GM12878 (cell line): Measurements from ENCODE around the gene COQ3. TPM values are rescaled to one million over a fixed set of nuclear protein-coding genes. Genes with fewer than 3 reads are reported as not detected.

Source experiments
- ASH2L ChIP-seq: fragments of 300-600, 200-600 bp; sonication (generic); IDR thresholded peaks from 2 replicates; pipeline ENCODE4 v1.6.1; 2017; ENCODE audit warnings: low read depth, mild to moderate bottlenecking, borderline replicate concordance
- CBFB ChIP-seq: IDR thresholded peaks from 2 replicates; pipeline ENCODE4 v1.6.1; 2016; ENCODE audit warnings: antibody characterized with exemption, low read depth
- CBX3 ChIP-seq: fragments of 200-600 bp; sonication (generic); IDR thresholded peaks from 2 replicates; pipeline ENCODE4 v1.6.1; 2016; ENCODE audit warnings: low read depth, borderline replicate concordance
- ETV6 ChIP-seq, 2 experiments: fragments of 450-650 bp in 1 of 2; IDR thresholded peaks in 1 of 2; conservative IDR thresholded peaks in 1 of 2; 2 replicates each; pipeline ENCODE4 v1.6.1; 2014; ENCODE audit warnings: antibody characterized with exemption in 1 of 2, borderline replicate concordance in 1 of 2, low read depth in 1 of 2, mild to moderate bottlenecking in 1 of 2, moderate library complexity in 1 of 2
- EZH2 ChIP-seq: IDR thresholded peaks from 2 replicates; pipeline ENCODE4 v1.6.1; 2012; ENCODE audit warnings: low read depth, mild to moderate bottlenecking, control low read depth, inconsistent platforms, low read length, borderline replicate concordance; ENCODE audit not compliant: control insufficient read depth
- FOXK2 ChIP-seq: fragments of 450-650 bp; IDR thresholded peaks from 2 replicates; pipeline ENCODE4 v1.6.1; 2017; ENCODE audit warnings: mild to moderate bottlenecking, moderate library complexity
- HCFC1 ChIP-seq: fragments of 150-350 bp; IDR thresholded peaks from 2 replicates; pipeline ENCODE4 v1.6.1; 2014; ENCODE audit warnings: low read length
- IKZF1 ChIP-seq: fragments of 450-650 bp; conservative IDR thresholded peaks from 2 replicates; pipeline ENCODE4 v1.6.1; 2017; ENCODE audit warnings: antibody characterized with exemption, mild to moderate bottlenecking
- JUNB ChIP-seq: IDR thresholded peaks from 2 replicates; pipeline ENCODE4 v1.6.1; 2016; ENCODE audit warnings: antibody characterized with exemption, mild to moderate bottlenecking
- JUND ChIP-seq: IDR thresholded peaks from 2 replicates; pipeline ENCODE4 v1.6.1; 2012; ENCODE audit warnings: low read depth, mild to moderate bottlenecking, low read length, improper control_type of control experiment, moderate library complexity
- LARP7 ChIP-seq: fragments of 450-650 bp; IDR thresholded peaks from 2 replicates; pipeline ENCODE4 v1.6.1; 2017; ENCODE audit warnings: mild to moderate bottlenecking
- MEF2A ChIP-seq: IDR thresholded peaks from 2 replicates; pipeline ENCODE4 v1.6.1; 2011; ENCODE audit warnings: low read depth, mild to moderate bottlenecking, low read length, moderate library complexity; ENCODE audit not compliant: insufficient read depth
- MEF2B ChIP-seq: fragments of 450-650 bp; IDR thresholded peaks from 2 replicates; pipeline ENCODE4 v1.6.1; 2018; ENCODE audit warnings: mild to moderate bottlenecking, moderate library complexity; ENCODE audit not compliant: partially characterized antibody, poor library complexity, severe bottlenecking
- MTA2 ChIP-seq: fragments of 450-650 bp; IDR thresholded peaks from 2 replicates; pipeline ENCODE4 v1.6.1; 2016; ENCODE audit warnings: low read depth, mild to moderate bottlenecking, moderate library complexity
- NR2F1 ChIP-seq: fragments of 450-650 bp; conservative IDR thresholded peaks from 2 replicates; pipeline ENCODE4 v1.6.1; 2017; ENCODE audit warnings: mild to moderate bottlenecking
- PAX8 ChIP-seq: fragments of 450-650 bp; IDR thresholded peaks from 2 replicates; pipeline ENCODE4 v1.6.1; 2017; ENCODE audit warnings: mild to moderate bottlenecking, moderate library complexity
- POLR2A ChIP-seq: IDR thresholded peaks from 2 replicates; pipeline ENCODE4 v1.6.1; 2011; ENCODE audit warnings: low read depth, mild to moderate bottlenecking, low read length
- RAD21 ChIP-seq: IDR thresholded peaks from 2 replicates; pipeline ENCODE4 v1.6.1; 2011; ENCODE audit warnings: mild to moderate bottlenecking, low read depth, low read length, moderate library complexity; ENCODE audit not compliant: insufficient read depth
- RCOR1 ChIP-seq: conservative IDR thresholded peaks from 2 replicates; pipeline ENCODE4 v1.6.1; 2012; ENCODE audit warnings: low read depth, low read length, improper control_type of control experiment
- RFX5 ChIP-seq: IDR thresholded peaks from 2 replicates; pipeline ENCODE4 v1.6.1; 2011; ENCODE audit warnings: low read depth, low read length, improper control_type of control experiment
- SIX5 ChIP-seq: IDR thresholded peaks from 2 replicates; pipeline ENCODE4 v1.6.1; 2011; ENCODE audit warnings: mild to moderate bottlenecking, low read depth, low read length, moderate library complexity; ENCODE audit not compliant: severe bottlenecking
- SREBF1 ChIP-seq: IDR thresholded peaks from 2 replicates; pipeline ENCODE4 v1.6.1; 2012; ENCODE audit warnings: mild to moderate bottlenecking, low read length
- STAT3 ChIP-seq: IDR thresholded peaks from 2 replicates; pipeline ENCODE4 v1.6.1; 2011; ENCODE audit warnings: low read depth, low read length, improper control_type of control experiment
- WRNIP1 ChIP-seq: IDR thresholded peaks from 2 replicates; pipeline ENCODE4 v1.6.1; 2011; ENCODE audit warnings: low read depth, low read length, improper control_type of control experiment, borderline replicate concordance
- ZBED1 ChIP-seq: IDR thresholded peaks from 2 replicates; pipeline ENCODE4 v1.6.1; 2016; ENCODE audit warnings: borderline replicate concordance
- ZSCAN29 ChIP-seq: fragments of 450-650 bp; IDR thresholded peaks from 2 replicates; pipeline ENCODE4 v1.6.1; 2017; ENCODE audit warnings: mild to moderate bottlenecking, moderate library complexity
- polyA plus RNA-seq, 11 experiments: library from polyadenylated mRNA; depleted of rRNA in 4 of 11; unstranded in 6 of 11; stranded (reverse) in 5 of 11; fragments of >200 nt; fragmentation: Nextera tagmentation in 4 of 11; fragmentation: Illumina TruSeq in 1 of 11; extraction: Ambion mirVana in 4 of 11; extraction: Trizol in 1 of 11; gene quantifications; 1 replicate in 1 of 11; 2 replicates in 10 of 11; pipeline versions ENCODE4 v1.2.1 to v1.2.3, GENCODE V29; 2011 to 2016; ENCODE audit warnings: inconsistent platforms in 2 of 11, missing spikeins in 2 of 11, low read depth in 1 of 11
- total RNA-seq, 4 experiments: library from RNA; depleted of rRNA in 3 of 4; stranded (reverse); fragments of >200 nt in 3 of 4; fragmentation: Illumina TruSeq in 1 of 4; extraction: Trizol in 1 of 4; gene quantifications; 2 replicates each; pipeline versions ENCODE4 v1.2.1 to v1.2.3, GENCODE V29; 2013 to 2021
- TF ChIP-seq, protein P1 (sequence below): fragments of 450-650 bp; IDR thresholded peaks from 2 replicates; pipeline ENCODE4 v1.6.1; 2017; ENCODE audit warnings: mild to moderate bottlenecking, moderate library complexity
- TF ChIP-seq, protein P2 (sequence below): IDR thresholded peaks from 2 replicates; pipeline ENCODE4 v1.6.1; 2011; ENCODE audit warnings: borderline replicate concordance, low read depth, mild to moderate bottlenecking, moderate library complexity, mixed read lengths, low read length; ENCODE audit not compliant: insufficient read depth; ENCODE audit errors: extremely low read length

Gene COQ3
- total and polyA plus RNA-seq, 10 of the 15 experiments (the other 5 are each of a cell fraction or from before 2014, with no cell fraction given): 9.3 to 50.6 (median 16.0) TPM

DNA sequence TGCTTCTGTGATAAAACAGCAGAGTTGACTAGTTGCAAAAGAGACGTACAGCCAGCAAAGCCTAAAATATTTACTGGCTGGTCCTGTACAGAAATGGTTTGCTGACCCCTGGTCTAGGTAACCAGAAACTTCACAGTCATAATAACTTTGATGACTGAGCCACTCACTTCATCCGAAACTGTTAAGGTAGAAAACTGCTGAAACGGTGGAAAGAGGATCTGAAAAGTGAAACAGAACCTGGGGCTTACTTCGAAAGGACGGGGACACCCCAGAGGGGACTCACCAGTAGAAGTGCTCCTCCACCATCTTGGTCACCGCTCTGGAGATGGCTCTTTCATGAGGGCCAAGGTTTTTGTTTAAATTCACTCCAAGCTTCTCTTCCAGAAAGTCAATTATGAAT lies 60.9 kb downstream of the COQ3 start (continued):
- TF ChIP-seq RCOR1 (no peak), JUNB (peak; percentile 71), SREBF1 (no peak; the same call in 1 of the 2 replicates), MTA2 (peak; percentile 76; the same call in 1 of the 2 replicates), RAD21 (no peak), CBFB (no peak), EZH2 (no peak), SIX5 (no peak), PAX8 (no peak), IKZF1 (peak; percentile 52), ZBED1 (no peak), STAT3 (no peak), LARP7 (no peak), JUND (no peak), POLR2A (no peak), NR2F1 (peak; percentile 63), FOXK2 (no peak), ETV6 (conservative IDR thresholded peaks at IDR 0.05 in 1 of 2, IDR thresholded peaks at IDR 0.05 in 1 of 2; ENCODE audit: borderline replicate concordance in 1 of 2, low read depth in 1 of 2) (peak in 1 of 2 experiments; percentile 64; a peak in 1 of 4 replicates), MEF2B (peak; percentile 13), MEF2A (0 out of 2 replicates have a peak, but pooled peaks have one; percentile 37), CBX3 (no peak), HCFC1 (no peak), WRNIP1 (no peak), ASH2L (no peak), RFX5 (no peak), ZSCAN29 (no peak)
- TF ChIP-seq, protein P1, sequence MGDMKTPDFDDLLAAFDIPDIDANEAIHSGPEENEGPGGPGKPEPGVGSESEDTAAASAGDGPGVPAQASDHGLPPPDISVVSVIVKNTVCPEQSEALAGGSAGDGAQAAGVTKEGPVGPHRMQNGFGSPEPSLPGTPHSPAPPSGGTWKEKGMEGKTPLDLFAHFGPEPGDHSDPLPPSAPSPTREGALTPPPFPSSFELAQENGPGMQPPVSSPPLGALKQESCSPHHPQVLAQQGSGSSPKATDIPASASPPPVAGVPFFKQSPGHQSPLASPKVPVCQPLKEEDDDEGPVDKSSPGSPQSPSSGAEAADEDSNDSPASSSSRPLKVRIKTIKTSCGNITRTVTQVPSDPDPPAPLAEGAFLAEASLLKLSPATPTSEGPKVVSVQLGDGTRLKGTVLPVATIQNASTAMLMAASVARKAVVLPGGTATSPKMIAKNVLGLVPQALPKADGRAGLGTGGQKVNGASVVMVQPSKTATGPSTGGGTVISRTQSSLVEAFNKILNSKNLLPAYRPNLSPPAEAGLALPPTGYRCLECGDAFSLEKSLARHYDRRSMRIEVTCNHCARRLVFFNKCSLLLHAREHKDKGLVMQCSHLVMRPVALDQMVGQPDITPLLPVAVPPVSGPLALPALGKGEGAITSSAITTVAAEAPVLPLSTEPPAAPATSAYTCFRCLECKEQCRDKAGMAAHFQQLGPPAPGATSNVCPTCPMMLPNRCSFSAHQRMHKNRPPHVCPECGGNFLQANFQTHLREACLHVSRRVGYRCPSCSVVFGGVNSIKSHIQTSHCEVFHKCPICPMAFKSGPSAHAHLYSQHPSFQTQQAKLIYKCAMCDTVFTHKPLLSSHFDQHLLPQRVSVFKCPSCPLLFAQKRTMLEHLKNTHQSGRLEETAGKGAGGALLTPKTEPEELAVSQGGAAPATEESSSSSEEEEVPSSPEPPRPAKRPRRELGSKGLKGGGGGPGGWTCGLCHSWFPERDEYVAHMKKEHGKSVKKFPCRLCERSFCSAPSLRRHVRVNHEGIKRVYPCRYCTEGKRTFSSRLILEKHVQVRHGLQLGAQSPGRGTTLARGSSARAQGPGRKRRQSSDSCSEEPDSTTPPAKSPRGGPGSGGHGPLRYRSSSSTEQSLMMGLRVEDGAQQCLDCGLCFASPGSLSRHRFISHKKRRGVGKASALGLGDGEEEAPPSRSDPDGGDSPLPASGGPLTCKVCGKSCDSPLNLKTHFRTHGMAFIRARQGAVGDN: no peak
- TF ChIP-seq, protein P2, sequence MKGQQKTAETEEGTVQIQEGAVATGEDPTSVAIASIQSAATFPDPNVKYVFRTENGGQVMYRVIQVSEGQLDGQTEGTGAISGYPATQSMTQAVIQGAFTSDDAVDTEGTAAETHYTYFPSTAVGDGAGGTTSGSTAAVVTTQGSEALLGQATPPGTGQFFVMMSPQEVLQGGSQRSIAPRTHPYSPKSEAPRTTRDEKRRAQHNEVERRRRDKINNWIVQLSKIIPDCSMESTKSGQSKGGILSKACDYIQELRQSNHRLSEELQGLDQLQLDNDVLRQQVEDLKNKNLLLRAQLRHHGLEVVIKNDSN: no peak
